Esophagus muscularis mucosa (tissue), 4 donors: ENCODE results near the gene NRARP. TPM values are rescaled to one million over a fixed set of nuclear protein-coding genes. Genes with fewer than 3 reads are reported as not detected.

ENCODE experiments used
- DNase-seq: peaks from one replicate; pipeline ENCODE4 v3.0.0-alpha.2; 2017; ENCODE audit errors: extremely low spot score
- H3K27ac ChIP-seq, 4 donors: fragments of 200-600 bp; sonication (generic); replicated peaks in 1 of 4; 1 replicate in 3 of 4; 2 replicates in 1 of 4; pipeline ENCODE4 v1.5.1; 2016 to 2019; ENCODE audit warnings: mild to moderate bottlenecking in 1 of 4
- H3K27me3 ChIP-seq, 4 donors: fragments of 200-600 bp; sonication (generic); one replicate each; pipeline versions ENCODE4 v1.5.1 to v1.6.0; 2016 to 2019
- H3K36me3 ChIP-seq, 4 donors: fragments of 200-600 bp; sonication (generic); one replicate each; pipeline ENCODE4 v1.5.1; 2016 to 2019
- H3K4me1 ChIP-seq, 4 donors: fragments of 200-600 bp; sonication (generic); one replicate each; pipeline ENCODE4 v1.5.1; 2016 to 2019
- H3K4me3 ChIP-seq, 4 donors: fragments of 200-600 bp; sonication (generic); 1 replicate in 2 of 4; 2 replicates in 2 of 4; pipeline ENCODE4 v1.5.1; 2016 to 2019; ENCODE audit warnings: mild to moderate bottlenecking in 4 of 4, moderate library complexity in 1 of 4
- H3K9me3 ChIP-seq, 4 donors: fragments of 200-600 bp; sonication (generic); 1 replicate in 3 of 4; 2 replicates in 1 of 4; pipeline ENCODE4 v1.5.1; 2016 to 2019
- EP300 ChIP-seq: sonication (generic); formaldehyde crosslinking; IDR thresholded peaks from one replicate; pipeline ENCODE4 v1.6.1; 2017; ENCODE audit warnings: antibody characterized with exemption
- POLR2A ChIP-seq: fragments of 450-650 bp; IDR thresholded peaks from one replicate; pipeline ENCODE4 v1.6.1; 2017; ENCODE audit warnings: antibody characterized with exemption, moderate library complexity, mild to moderate bottlenecking, low read depth
- POLR2AphosphoS5 ChIP-seq, 2 donors: sonication (generic); formaldehyde crosslinking; IDR thresholded peaks; one replicate each; pipeline ENCODE4 v1.6.1; 2017; ENCODE audit warnings: antibody characterized with exemption in 2 of 2
- WGBS: methylation state at CpG from one replicate; pipeline ENCODE4 v1.1.5; 2018; 5-methylcytosine and 5-hydroxymethylcytosine counted together
- intact Hi-C: fragments of 100-400 bp; cut with DNase I; formaldehyde crosslinking; loops from one replicate; pipeline ENCODE4 v1.15.1; 2023
- total RNA-seq, 4 donors: library from RNA; depleted of rRNA; stranded (reverse); fragments of >200 nt; gene quantifications; one replicate each; pipeline versions ENCODE4 v1.1.0 to v1.2.1, GENCODE V29; 2016
- TF ChIP-seq, protein P1 (sequence below), 3 experiments: fragments of 200-600 bp in 2 of 3; fragments of 450-650 bp in 1 of 3; sonication (generic) in 2 of 3; IDR thresholded peaks; one replicate each; pipeline ENCODE4 v1.5.1; 2017 to 2019; ENCODE audit warnings: antibody characterized with exemption in 3 of 3, mild to moderate bottlenecking in 2 of 3, moderate library complexity in 1 of 3

The NRARP gene
- total RNA-seq, 4 donors from 2014 or later, result 2.9 to 10.3 (median 7.2) TPM

DNA sequence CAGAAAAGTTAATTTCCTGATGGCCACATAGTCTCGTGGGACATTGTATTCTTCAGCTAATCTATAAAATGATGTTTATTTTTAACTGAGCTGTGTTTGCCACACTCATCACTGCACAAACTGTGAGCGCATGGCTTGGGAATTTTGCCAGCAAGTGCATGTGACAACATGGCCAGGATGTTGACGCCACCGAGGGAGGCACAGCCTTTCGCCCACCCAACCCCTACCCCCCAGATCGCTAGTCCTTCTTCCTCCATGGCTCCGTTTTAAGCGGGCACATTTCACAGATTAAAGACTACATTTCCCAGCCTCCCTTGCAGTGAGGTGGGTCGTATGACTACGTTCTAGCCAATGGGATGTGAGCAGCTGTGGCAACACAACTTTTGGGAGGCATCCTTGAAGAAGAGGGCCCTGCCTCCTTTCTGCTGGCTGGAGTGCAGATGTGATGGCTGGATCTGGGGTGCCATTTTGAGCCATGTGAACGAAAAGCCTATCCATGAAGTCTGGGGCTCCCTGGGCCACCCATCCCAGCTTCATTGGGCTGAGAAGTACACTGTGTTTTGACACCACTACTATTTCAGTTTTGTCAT lies 7.9 kb downstream of the NRARP start:
- Histone ChIP-seq H3K36me3 (no peaks in the 10 kb centered on the region), H3K27me3 (peaks cover 4 to 90% (median 43%) of the 10 kb centered on the region in 4 donors), H3K27ac (no peak overlapping the region), H3K4me3 (no peak overlapping the region), H3K4me1 (peaks cover 20 to 45% (median 33%) of the 10 kb centered on the region in 4 donors), H3K9me3 (peaks cover 0 to 8% (median 2%) of the 10 kb centered on the region in 4 donors)
- TF ChIP-seq EP300 (no peak), POLR2A (no peak), POLR2AphosphoS5 (IDR thresholded peaks at IDR 0.05) (no peak)
- TF ChIP-seq, protein P1, sequence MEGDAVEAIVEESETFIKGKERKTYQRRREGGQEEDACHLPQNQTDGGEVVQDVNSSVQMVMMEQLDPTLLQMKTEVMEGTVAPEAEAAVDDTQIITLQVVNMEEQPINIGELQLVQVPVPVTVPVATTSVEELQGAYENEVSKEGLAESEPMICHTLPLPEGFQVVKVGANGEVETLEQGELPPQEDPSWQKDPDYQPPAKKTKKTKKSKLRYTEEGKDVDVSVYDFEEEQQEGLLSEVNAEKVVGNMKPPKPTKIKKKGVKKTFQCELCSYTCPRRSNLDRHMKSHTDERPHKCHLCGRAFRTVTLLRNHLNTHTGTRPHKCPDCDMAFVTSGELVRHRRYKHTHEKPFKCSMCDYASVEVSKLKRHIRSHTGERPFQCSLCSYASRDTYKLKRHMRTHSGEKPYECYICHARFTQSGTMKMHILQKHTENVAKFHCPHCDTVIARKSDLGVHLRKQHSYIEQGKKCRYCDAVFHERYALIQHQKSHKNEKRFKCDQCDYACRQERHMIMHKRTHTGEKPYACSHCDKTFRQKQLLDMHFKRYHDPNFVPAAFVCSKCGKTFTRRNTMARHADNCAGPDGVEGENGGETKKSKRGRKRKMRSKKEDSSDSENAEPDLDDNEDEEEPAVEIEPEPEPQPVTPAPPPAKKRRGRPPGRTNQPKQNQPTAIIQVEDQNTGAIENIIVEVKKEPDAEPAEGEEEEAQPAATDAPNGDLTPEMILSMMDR (IDR thresholded peaks at IDR 0.05), result no peak
- WGBS, result 57% methylated on average over 11 of the region's 11 CpGs
- DNase-seq, result no peak
- intact Hi-C loops, result loop anchor here (10.0 kb wide), 1 partner anchor 231 kb away; no protein-coding TSS in a partner anchor

DNA sequence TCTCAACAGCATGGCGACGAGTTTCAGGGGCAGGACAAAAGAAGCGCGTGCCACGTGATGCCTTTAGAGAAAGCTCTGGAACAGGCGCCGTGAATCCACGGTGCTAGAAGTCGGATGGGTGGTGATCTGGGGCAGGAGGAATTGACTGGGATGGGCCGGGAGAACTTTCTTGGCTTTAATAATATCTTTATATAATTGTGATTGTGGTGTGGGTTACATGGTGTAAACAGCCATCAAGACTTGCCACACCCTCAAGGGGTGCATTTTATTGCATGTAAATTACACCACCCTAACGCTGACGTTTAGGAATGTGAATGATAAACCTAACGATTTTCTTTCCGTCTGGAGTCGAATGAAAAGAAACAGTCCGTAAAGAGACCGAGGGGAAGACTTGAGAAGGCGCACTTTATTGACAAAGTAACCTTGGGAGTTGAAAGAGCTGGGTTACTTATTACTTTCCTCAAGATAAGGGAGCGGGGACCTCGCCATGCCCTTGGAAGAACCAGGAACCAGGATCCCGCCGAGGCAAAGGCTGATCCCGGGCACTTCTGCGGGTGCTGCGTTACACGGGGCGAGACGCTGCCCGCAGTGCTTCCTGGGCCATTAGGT lies 8.5 kb downstream of the NRARP start:
- Histone ChIP-seq H3K27ac (no peak overlapping the region), H3K27me3 (peaks cover 4 to 84% (median 39%) of the 10 kb centered on the region in 4 donors), H3K36me3 (no peaks in the 10 kb centered on the region), H3K4me1 (peaks cover 20 to 39% (median 33%) of the 10 kb centered on the region in 4 donors), H3K9me3 (peaks cover 0 to 8% (median 2%) of the 10 kb centered on the region in 4 donors), H3K4me3 (no peak overlapping the region)
- no peak for DNase-seq
- intact Hi-C loops, result loop anchor here (10.0 kb wide), 1 partner anchor 231 kb away; no protein-coding TSS in a partner anchor
- WGBS, result 83% methylated on average over 29 of the region's 29 CpGs
- no peak for TF ChIP-seq EP300
- TF ChIP-seq POLR2AphosphoS5 (IDR thresholded peaks at IDR 0.05), result no peak

DNA sequence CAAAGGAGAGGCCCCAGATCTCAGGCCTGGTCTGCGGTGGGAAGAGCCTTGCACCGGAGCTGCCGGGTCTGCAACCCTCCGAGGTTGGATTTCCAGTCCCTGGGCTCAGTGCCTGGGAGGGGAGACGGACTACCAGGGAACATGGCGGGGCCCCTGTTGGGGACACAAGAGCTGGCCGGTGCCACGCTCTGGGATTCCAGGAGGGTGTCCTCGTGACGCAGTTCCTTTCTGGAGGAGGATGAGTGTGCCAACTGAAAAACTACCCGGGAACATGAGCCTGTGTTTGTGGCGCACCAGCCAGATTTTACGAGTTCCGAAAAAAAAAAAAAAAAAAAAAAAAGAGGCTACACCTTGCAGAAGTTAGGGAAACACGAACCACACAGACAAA lies 9.0 kb downstream of the NRARP start:
- no peak for DNase-seq
- Histone ChIP-seq H3K4me1 (peaks cover 16 to 34% (median 31%) of the 10 kb centered on the region in 4 donors), H3K27me3 (peaks cover 3 to 79% (median 35%) of the 10 kb centered on the region in 4 donors), H3K27ac (no peak overlapping the region), H3K36me3 (no peaks in the 10 kb centered on the region), H3K9me3 (peaks cover 0 to 8% (median 2%) of the 10 kb centered on the region in 4 donors), H3K4me3 (no peak overlapping the region)
- 89% methylated on average over 10 of the region's 15 CpGs for WGBS
- TF ChIP-seq POLR2A (no peak), POLR2AphosphoS5 (IDR thresholded peaks at IDR 0.05) (no peak), EP300 (no peak)
- TF ChIP-seq, protein P1 (IDR thresholded peaks at IDR 0.05), result no peak
- intact Hi-C loops, result loop anchor here (10.0 kb wide), 1 partner anchor 232 kb away; no protein-coding TSS in a partner anchor

DNA sequence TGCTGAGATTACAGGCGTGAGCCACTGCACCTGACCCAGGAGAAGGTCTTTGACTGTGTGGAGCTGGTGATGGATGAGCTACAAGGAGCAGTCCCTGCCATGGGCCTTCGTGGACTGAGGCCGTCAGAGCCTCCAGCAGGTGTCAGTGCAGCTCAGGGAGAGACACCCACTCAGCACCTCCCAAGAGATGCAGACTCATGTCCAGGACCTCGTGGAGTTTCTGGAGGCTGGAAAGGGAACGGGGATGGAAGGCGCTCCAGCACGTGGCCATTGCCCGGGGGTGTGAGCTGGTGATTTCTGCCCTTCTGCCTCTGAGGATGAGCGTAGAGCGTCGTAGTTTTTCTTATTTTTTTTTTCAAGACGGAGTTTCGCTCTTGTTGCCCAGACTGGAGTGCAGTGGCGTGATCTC lies 15.1 kb downstream of the NRARP start:
- H3K27ac ChIP-seq, result no peak overlapping the region
- no peak for DNase-seq
- intact Hi-C loops, result no loop called here
- peaks cover 0 to 4% (median 0%) of the 10 kb centered on the region in 4 donors for H3K36me3 ChIP-seq
- H3K4me3 ChIP-seq, result no peak overlapping the region
- TF ChIP-seq EP300 (no peak), POLR2AphosphoS5 (IDR thresholded peaks at IDR 0.05) (peak in 1 of 2 donors; percentile 18), POLR2A (no peak)
- TF ChIP-seq, protein P1 (IDR thresholded peaks at IDR 0.05), result peak; percentile 33 to 50 (median 44)
- H3K9me3 ChIP-seq, result no peaks in the 10 kb centered on the region
- WGBS, result 48% methylated on average over 12 of the region's 14 CpGs
- H3K4me1 ChIP-seq, result no peaks in the 10 kb centered on the region
- H3K27me3 ChIP-seq, result peaks cover 0 to 38% (median 0%) of the 10 kb centered on the region in 4 donors

DNA sequence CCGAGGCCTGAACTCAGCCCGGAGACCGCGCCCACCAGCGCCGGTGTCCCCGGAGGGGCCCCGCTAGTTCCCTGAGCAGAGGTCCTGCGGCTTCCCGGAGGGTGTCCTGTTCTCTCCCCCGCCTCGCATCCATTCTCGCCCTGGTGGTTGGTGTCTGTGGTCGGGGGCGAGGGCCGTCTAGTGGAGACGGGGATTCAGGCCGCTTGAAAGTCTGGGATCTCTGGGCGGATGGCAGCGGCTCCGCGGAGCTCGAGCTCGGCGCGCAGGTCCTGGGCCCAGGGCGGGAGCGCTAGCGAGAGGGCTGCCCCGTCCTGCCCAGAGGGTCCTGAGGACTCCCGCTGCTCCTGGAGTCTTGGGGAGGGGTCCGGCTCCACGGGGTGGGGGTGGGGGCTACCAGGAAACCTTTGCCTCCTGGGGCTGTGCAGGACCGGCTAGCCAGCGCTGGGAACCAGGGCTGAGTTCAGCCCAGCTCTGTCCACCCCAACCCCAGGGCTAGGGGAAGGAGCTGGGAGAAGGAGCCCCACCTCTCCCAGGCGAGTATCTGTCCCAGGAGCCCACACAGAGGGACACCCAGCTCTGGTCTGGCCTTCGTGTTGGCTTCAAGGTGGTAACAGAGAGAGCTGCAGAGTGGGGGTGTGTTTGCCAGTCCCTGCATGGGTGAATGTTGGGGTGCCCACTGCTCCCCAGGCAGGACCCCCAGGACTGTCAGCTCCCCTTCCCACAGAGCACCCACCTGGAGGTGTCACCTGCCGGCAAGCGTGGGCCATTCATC lies 20.5 kb downstream of the NRARP start:
- Histone ChIP-seq H3K27ac (no peak overlapping the region), H3K4me3 (peak overlapping the region in 1 of 4 donors; percentile 14), H3K9me3 (no peaks in the 10 kb centered on the region), H3K27me3 (peaks cover 0 to 73% (median 4%) of the 10 kb centered on the region in 4 donors), H3K4me1 (peaks cover 11 to 41% (median 33%) of the 10 kb centered on the region in 4 donors), H3K36me3 (peaks cover 0 to 29% (median 8%) of the 10 kb centered on the region in 4 donors)
- intact Hi-C loops, result no loop called here
- TF ChIP-seq EP300, result no peak
- TF ChIP-seq, protein P1 (IDR thresholded peaks at IDR 0.05), result no peak
- TF ChIP-seq POLR2AphosphoS5 (IDR thresholded peaks at IDR 0.05), result no peak
- no peak for TF ChIP-seq POLR2A
- DNase-seq, result no peak
- 80% methylated on average over 6 of the region's 39 CpGs for WGBS
